Left forelimb (tissue), 1 donor: ENCODE data around the gene NR3C2.
"Not testable (repeated sequence)": the region's sequence is repeated elsewhere in the genome, so short reads cannot be mapped to it uniquely, and the experiment has no call there.

Experiments
- DNase-seq: peaks from one replicate; pipeline ENCODE4 v3.0.0-alpha.2; 2018; ENCODE audit warnings: low spot score

The NR3C2 gene

DNA sequence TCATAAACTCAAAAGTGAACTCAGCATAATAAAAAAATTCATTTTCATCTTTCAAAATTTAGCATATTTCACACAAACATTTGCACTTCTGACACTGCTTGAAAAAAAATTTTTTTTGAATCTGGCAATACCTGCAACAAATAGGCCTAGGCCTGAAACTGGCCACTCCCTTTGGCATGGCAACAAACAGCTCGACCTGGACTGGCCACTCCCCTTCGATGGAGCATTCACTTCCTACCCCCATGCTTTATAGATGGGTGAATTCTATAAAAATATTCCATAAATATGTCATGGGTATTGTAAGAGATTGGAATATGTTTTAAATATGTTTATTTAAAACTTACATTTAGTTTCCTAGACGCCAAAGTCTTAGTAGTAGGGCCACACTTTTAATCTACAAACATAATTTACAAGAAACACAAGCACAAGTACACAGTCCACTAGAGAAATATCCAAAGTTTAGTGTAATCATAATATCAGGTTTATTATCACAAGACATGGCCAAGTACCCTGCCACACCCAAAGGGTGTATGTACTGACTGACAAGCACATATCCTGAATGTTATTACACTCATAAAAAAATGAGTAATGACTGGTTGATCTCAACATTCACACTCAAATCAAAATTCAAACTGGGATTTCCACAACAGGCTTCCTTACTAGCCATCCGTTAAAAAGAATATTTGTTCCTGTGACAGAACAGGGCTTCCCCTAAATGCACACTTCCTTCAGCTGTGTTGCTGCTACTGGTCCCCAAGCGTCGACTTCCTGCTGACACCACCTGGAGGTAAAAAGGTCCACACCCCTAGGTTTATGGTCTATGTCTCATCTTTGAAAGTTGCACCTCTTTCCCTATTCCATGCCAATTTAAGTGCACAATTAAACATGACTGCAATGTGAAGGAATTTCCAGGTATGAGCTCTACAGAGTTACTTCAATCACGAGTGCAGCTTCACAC lies 271.5 kb downstream of the NR3C2 start:
- DNase-seq, result no peak

GRCh38 chr4:148166132-148166591 lies 276.1 kb downstream of the NR3C2 start:
- no peak for DNase-seq

- no peak for DNase-seq
Measured at GRCh38 chr4:148164557-148164956, 277.7 kb downstream of the NR3C2 start.

DNA sequence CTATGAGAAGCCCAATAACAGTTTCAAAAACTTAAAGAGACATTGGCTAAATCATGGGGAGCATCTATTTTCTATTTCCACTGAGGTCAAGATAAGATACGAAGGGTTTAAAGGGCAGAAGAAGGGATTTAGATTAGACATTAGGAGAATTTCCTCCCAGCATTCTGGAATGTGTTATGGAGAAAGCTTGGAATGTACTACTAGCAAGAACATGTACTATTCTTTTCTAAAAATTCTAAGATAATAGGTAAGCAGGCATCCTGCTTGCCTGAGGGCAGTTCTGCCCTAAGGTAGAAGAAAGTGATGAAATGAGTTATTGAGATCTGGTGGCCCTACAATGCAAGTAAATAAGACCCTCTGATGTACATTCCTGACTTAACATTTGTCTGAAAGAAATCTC lies 279.2 kb downstream of the NR3C2 start:
- DNase-seq, result no peak

- DNase-seq, result no peak
Measured at GRCh38 chr4:148162519-148162918, 279.7 kb downstream of the NR3C2 start.

GRCh38 chr4:148161601-148162000 lies 280.6 kb downstream of the NR3C2 start:
- no peak for DNase-seq

GRCh38 chr4:148159793-148160192 lies 282.4 kb downstream of the NR3C2 start:
- no peak for DNase-seq

DNA sequence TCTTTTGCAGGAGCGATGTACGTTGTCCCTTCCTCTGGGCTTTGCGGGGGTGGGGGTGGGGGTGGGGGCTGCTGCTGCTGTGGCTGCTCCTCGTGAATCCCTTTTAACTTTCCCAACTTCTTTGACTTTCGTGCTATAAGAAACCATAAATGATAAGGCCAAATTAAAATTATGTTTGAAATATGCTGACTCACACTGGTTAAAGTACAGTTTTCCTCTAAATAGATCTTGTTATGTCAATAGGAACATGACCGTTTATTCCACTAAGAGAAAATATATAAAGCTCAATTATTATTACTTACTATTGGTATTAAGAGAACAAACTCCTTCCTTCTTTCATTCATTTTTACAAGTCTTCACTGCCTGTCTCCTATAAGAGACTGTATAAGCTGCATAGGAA lies 287.4 kb downstream of the NR3C2 start:
- no peak for DNase-seq

- no peak for DNase-seq
Measured at GRCh38 chr4:148152868-148153625, 289.2 kb downstream of the NR3C2 start.

DNA sequence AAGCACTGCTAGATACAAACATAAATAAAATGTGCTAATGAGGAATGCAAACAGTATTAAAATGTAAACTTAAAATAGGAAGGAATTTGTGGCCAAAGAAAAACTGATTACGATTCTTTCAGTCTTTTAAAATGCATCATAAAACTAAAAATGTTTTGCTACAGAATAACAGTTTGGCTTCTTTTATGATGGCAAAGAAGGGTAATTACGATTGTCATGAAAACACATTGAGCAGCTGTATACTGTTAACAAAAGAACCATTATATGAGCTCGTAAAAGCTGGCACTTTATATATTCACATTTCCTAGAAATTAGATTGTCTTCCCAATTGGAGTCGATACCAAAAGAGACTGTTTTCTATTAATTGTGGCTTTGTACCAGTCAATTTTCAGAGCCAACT lies 290.4 kb downstream of the NR3C2 start:
- no peak for DNase-seq

- no peak for DNase-seq
Measured at GRCh38 chr4:148145475-148145874, 296.7 kb downstream of the NR3C2 start.

- DNase-seq, result no peak
Measured at GRCh38 chr4:148143174-148143573, 299.0 kb downstream of the NR3C2 start.

DNA sequence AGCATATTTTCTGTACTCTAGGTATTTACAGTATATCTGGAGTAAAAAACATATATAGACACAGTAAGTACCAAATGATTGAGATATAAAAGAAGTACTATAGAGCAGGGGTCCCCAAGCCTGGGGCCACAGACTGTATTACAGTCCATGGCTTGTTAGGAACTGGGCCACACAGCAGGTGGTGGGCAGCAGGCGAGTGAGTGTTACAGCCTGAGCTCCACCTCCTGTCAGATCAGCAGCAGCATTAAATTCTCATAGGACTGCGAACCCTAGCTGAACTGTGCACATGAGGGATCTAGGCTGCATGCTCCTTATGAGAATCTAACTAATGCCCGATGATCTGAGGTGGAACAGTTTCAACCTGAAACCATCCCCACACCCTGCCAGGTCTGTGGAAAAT lies 300.7 kb downstream of the NR3C2 start:
- DNase-seq, result no peak

DNA sequence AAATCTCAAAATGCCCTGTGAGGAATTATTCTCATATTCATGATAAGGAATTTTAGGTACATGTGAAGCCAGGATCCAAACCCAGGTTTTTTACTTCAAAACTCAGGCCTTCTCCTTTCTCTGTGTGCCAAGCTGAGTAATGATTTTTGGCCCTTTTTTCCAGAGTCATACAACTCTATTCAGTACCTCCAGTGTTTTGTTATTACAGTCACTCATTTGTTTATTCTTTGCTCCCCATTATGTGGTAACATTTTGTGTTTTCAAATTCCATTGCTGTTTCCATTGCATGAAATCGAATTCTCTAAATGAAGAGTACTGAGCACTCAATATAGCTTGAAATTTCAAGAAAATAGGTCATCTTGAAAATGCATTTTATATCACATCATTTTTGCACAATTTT lies 315.4 kb downstream of the NR3C2 start:
- no peak for DNase-seq

GRCh38 chr4:148124512-148124911 lies 317.7 kb downstream of the NR3C2 start:
- DNase-seq, result no peak

- not testable (repeated sequence) for DNase-seq
Measured at GRCh38 chr4:148123161-148123560, 319.1 kb downstream of the NR3C2 start.

DNA sequence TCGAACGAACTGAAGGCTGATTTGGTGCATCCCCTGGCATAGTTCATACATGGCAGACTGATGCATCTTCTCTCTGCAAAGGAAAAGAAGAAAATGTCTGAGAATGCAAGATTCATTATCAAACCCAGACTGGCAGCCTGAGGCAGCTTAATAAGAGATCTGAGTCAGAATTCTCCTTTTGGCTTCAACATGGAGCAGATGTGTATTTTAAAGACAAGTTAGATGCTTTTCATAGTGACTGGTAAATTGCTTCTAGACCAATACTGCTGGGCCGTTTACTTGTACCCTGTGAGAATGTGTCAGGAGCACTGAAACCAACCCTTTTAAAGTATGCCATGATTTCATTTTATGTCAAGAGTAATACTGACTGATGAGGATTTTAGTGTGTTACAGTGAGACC lies 322.0 kb downstream of the NR3C2 start:
- no peak for DNase-seq

DNA sequence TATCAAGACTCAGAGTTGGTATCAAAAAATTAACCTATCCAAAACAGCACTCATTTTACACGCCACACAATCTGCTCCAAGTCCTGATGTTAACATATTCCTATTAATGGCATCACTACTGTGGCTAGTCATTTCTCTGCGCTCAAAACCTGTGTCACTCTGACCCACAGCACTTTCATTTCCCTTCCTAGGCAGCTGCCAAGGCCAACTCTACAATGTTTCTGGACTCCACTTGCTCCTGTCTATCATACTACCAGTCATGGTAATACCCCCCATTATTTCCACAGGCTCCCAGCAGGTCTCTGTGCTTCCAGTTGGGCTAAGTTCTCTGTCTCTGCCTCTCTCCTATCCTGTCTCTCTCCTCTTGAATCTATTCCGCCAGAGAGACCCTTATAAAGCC lies 323.6 kb downstream of the NR3C2 start:
- no peak for DNase-seq

GRCh38 chr4:148118179-148118578 lies 324.0 kb downstream of the NR3C2 start:
- no peak for DNase-seq

GRCh38 chr4:148116969-148117368 lies 325.2 kb downstream of the NR3C2 start:
- DNase-seq, result no peak

- no peak for DNase-seq
Measured at GRCh38 chr4:148116264-148116663, 325.9 kb downstream of the NR3C2 start.

- DNase-seq, result no peak
Measured at GRCh38 chr4:148114436-148114835, 327.8 kb downstream of the NR3C2 start.
